HepG2 (cell line): Measurements from ENCODE around the gene NUB1.

Experiments used
- ATF1 ChIP-seq: IDR thresholded peaks from 2 replicates; pipeline ENCODE4 v1.6.1; 2016; ENCODE audit warnings: mild to moderate bottlenecking, control low read depth
- BCL6 ChIP-seq: IDR thresholded peaks from 2 replicates; pipeline ENCODE4 v1.6.1; 2016; ENCODE audit warnings: missing genetic modification reagents, missing compliant biosample characterization
- CC2D1A ChIP-seq: sonication (generic); formaldehyde crosslinking; IDR thresholded peaks from 2 replicates; pipeline ENCODE4 v1.8.1; 2023; ENCODE audit warnings: mild to moderate bottlenecking, missing genetic modification reagents
- CTCF ChIP-seq: sonication (generic); formaldehyde crosslinking; IDR thresholded peaks from 2 replicates; pipeline ENCODE4 v1.5.0; 2020; ENCODE audit warnings: mild to moderate bottlenecking, missing genetic modification reagents, moderate library complexity
- HES4 ChIP-seq: sonication (generic); formaldehyde crosslinking; IDR thresholded peaks from 2 replicates; pipeline ENCODE4 v1.9.0; 2021; ENCODE audit warnings: mild to moderate bottlenecking, missing genetic modification reagents, borderline replicate concordance
- HOXA7 ChIP-seq: sonication (generic); formaldehyde crosslinking; IDR thresholded peaks from 2 replicates; pipeline ENCODE4 v1.8.1; 2022; ENCODE audit warnings: mild to moderate bottlenecking, missing genetic modification reagents, moderate library complexity
- MAZ ChIP-seq, 2 experiments: sonication (generic) in 1 of 2; formaldehyde crosslinking in 1 of 2; IDR thresholded peaks; 2 replicates each; pipeline versions ENCODE4 v1.5.0 to v1.6.1; 2012 to 2020; ENCODE audit warnings: low read depth in 2 of 2, mild to moderate bottlenecking in 2 of 2, borderline replicate concordance in 1 of 2, improper control_type of control experiment in 1 of 2, low read length in 1 of 2, missing genetic modification reagents in 1 of 2, moderate library complexity in 1 of 2
- POLR2A ChIP-seq, 2 experiments: IDR thresholded peaks; 2 replicates each; pipeline ENCODE4 v1.6.1; 2011; ENCODE audit warnings: low read depth in 2 of 2, low read length in 2 of 2, mild to moderate bottlenecking in 1 of 2, moderate library complexity in 1 of 2; ENCODE audit not compliant: insufficient read depth in 1 of 2
- RAD21 ChIP-seq: fragments of 450-650 bp; formaldehyde crosslinking; IDR thresholded peaks from 2 replicates; pipeline ENCODE4 v1.5.0; 2020; ENCODE audit warnings: mild to moderate bottlenecking
- RFX5 ChIP-seq: IDR thresholded peaks from 2 replicates; pipeline ENCODE4 v1.6.1; 2011; ENCODE audit warnings: low read depth, low read length, improper control_type of control experiment
- ZBTB10 ChIP-seq: sonication (generic); formaldehyde crosslinking; IDR thresholded peaks from 2 replicates; pipeline ENCODE4 v1.4.0; 2020; ENCODE audit warnings: missing genetic modification reagents, borderline replicate concordance
- ZNF512B ChIP-seq: sonication (generic); formaldehyde crosslinking; IDR thresholded peaks from 2 replicates; pipeline ENCODE4 v1.5.1; 2020; ENCODE audit warnings: missing genetic modification reagents, mild to moderate bottlenecking, borderline replicate concordance

- no peak for TF ChIP-seq ATF1
- TF ChIP-seq BCL6 (CRISPR knock-in tag) = no peak
- TF ChIP-seq HOXA7 (CRISPR knock-in tag) = no peak
- no peak for TF ChIP-seq MAZ (IDR thresholded peaks at IDR 0.05; ENCODE audit: borderline replicate concordance, low read depth, low read length)
- no peak for TF ChIP-seq MAZ (CRISPR knock-in tag; IDR thresholded peaks at IDR 0.05; ENCODE audit: low read depth)
- no peak for TF ChIP-seq ZBTB10 (CRISPR knock-in tag)
- TF ChIP-seq CTCF = no peak
- TF ChIP-seq RFX5 = no peak
- no peak for TF ChIP-seq HES4
- no peak for TF ChIP-seq RAD21 (CRISPR knock-in tag)
- TF ChIP-seq POLR2A (IDR thresholded peaks at IDR 0.05; ENCODE audit: insufficient read depth in 1 of 2, low read depth in 2 of 2, low read length in 2 of 2) = no peak
- TF ChIP-seq CC2D1A (CRISPR knock-in tag) = no peak
- no peak for TF ChIP-seq ZNF512B (CRISPR knock-in tag)
These were observed 29.7 kb downstream of the NUB1 start for GRCh38 chr7:151371266-151371665.
